Esophagus squamous epithelium (tissue), 5 donors: ENCODE results near the gene ILDR1. TPM values are rescaled to one million over a fixed set of nuclear protein-coding genes. Genes with fewer than 3 reads are reported as not detected.

ENCODE experiments used
- DNase-seq: peaks from one replicate; lab custom pipeline; 2025; lab: John Stamatoyannopoulos, UW
- H3K27ac ChIP-seq, 4 donors: fragments of 200-600 bp; sonication (generic); one replicate each; pipeline ENCODE4 v1.5.1; 2016 to 2019; ENCODE audit warnings: mild to moderate bottlenecking in 1 of 4
- H3K27me3 ChIP-seq, 4 donors: fragments of 200-600 bp; sonication (generic); 1 replicate in 3 of 4; 2 replicates in 1 of 4; pipeline versions ENCODE4 v1.5.1 to v1.6.0; 2017 to 2021; ENCODE audit warnings: antibody characterized with exemption in 1 of 4
- H3K36me3 ChIP-seq, 3 donors: fragments of 200-600 bp; sonication (generic); one replicate each; pipeline ENCODE4 v1.5.1; 2016 to 2019
- H3K4me1 ChIP-seq, 3 donors: fragments of 200-600 bp; sonication (generic); one replicate each; pipeline ENCODE4 v1.5.1; 2017 to 2019
- H3K4me3 ChIP-seq, 4 donors: fragments of 200-600 bp; sonication (generic); 1 replicate in 3 of 4; 2 replicates in 1 of 4; pipeline ENCODE4 v1.5.1; 2016 to 2019; ENCODE audit warnings: mild to moderate bottlenecking in 2 of 4, moderate library complexity in 1 of 4
- H3K9me3 ChIP-seq, 3 donors: fragments of 200-600 bp; sonication (generic); one replicate each; pipeline ENCODE4 v1.5.1; 2016 to 2019
- POLR2A ChIP-seq, 4 donors: fragments of 450-650 bp; IDR thresholded peaks; one replicate each; pipeline ENCODE4 v1.6.1; 2017; ENCODE audit warnings: antibody characterized with exemption in 4 of 4, mild to moderate bottlenecking in 4 of 4, moderate library complexity in 3 of 4
- WGBS, 2 donors: methylation state at CpG; one replicate each; pipeline ENCODE4 v1.1.5; 2018; 5-methylcytosine and 5-hydroxymethylcytosine counted together
- intact Hi-C: fragments of 100-400 bp; cut with DNase I; formaldehyde crosslinking; loops from one replicate; pipeline ENCODE4 v1.15.0; 2022
- total RNA-seq, 4 donors: library from RNA; depleted of rRNA; stranded (reverse); fragments of >200 nt; gene quantifications; one replicate each; pipeline ENCODE4 v1.1.0, GENCODE V29; 2016
- TF ChIP-seq, protein P1 (sequence below), 6 experiments: fragments of 450-650 bp in 4 of 6; fragments of 200-600 bp in 2 of 6; sonication (generic) in 2 of 6; IDR thresholded peaks; one replicate each; pipeline ENCODE4 v1.5.1; 2016 to 2019; ENCODE audit warnings: antibody characterized with exemption in 6 of 6, mild to moderate bottlenecking in 4 of 6, moderate library complexity in 4 of 6
- donor health status: DM: yes; HTN: yes; CAD: no.

The ILDR1 gene
- total RNA-seq, 4 donors from 2014 or later: 2.3 to 6.0 (median 3.6) TPM

DNA sequence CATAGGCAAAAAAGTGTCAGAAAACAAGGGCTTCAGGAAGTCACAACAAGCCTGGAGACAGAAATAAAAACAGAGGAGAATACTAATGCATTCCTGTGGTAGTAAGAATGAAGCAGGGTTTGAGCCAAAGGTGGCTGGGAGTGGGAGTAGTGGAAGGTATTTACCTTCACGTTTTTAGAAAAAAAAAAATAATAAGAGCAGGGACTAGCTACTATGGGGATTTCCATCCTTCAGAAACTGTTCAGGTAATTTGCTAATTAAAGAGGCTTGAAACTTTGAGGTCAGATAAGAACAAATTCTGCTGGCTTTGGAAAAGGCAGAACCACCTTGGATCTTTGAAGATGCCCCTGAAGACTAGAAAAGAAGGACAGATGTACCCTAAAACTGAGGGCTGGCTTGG lies 18.4 kb downstream of the ILDR1 start:
- WGBS, 2 donors: 5 to 6% methylated on average over 1 of the region's 1 CpG
- H3K9me3 ChIP-seq: no peaks in the 10 kb centered on the region
- TF ChIP-seq POLR2A (IDR thresholded peaks at IDR 0.05): no peak
- TF ChIP-seq, protein P1, sequence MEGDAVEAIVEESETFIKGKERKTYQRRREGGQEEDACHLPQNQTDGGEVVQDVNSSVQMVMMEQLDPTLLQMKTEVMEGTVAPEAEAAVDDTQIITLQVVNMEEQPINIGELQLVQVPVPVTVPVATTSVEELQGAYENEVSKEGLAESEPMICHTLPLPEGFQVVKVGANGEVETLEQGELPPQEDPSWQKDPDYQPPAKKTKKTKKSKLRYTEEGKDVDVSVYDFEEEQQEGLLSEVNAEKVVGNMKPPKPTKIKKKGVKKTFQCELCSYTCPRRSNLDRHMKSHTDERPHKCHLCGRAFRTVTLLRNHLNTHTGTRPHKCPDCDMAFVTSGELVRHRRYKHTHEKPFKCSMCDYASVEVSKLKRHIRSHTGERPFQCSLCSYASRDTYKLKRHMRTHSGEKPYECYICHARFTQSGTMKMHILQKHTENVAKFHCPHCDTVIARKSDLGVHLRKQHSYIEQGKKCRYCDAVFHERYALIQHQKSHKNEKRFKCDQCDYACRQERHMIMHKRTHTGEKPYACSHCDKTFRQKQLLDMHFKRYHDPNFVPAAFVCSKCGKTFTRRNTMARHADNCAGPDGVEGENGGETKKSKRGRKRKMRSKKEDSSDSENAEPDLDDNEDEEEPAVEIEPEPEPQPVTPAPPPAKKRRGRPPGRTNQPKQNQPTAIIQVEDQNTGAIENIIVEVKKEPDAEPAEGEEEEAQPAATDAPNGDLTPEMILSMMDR (IDR thresholded peaks at IDR 0.05): no peak
- H3K36me3 ChIP-seq: peaks cover 0 to 18% (median 0%) of the 10 kb centered on the region in 3 donors
- no peak overlapping the region for H3K27ac ChIP-seq
- H3K4me1 ChIP-seq: peaks cover 0 to 7% (median 5%) of the 10 kb centered on the region in 3 donors
- H3K4me3 ChIP-seq: no peak overlapping the region
- no peak for DNase-seq
- intact Hi-C loops: no loop called here
- no peaks in the 10 kb centered on the region for H3K27me3 ChIP-seq

DNA sequence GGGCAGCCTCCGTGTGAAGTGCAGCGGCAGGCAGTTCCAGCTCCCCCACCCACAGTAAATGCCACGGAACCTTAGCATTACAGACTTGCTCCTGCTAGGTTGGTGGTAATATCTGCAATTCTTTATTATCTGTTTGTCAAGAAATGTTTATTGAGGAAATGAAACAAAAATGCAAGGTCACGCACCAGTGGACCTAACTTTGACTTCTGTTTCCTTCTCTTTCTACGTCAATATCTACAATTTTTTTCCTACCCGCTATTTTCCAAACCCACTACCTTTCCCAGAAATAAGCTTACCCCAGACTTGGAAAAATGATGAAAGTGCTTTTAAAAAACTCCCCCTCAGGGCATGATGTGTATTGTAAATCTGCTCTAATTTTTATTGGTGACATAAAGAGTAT lies 18.9 kb downstream of the ILDR1 start:
- TF ChIP-seq, protein P1 (IDR thresholded peaks at IDR 0.05): no peak
- TF ChIP-seq POLR2A (IDR thresholded peaks at IDR 0.05): no peak
- Histone ChIP-seq H3K36me3 (peaks cover 0 to 18% (median 0%) of the 10 kb centered on the region in 3 donors), H3K9me3 (no peaks in the 10 kb centered on the region), H3K27me3 (no peaks in the 10 kb centered on the region), H3K4me3 (peak overlapping the region in 1 of 4 donors; percentile 11), H3K27ac (peak overlapping the region in 1 of 4 donors; percentile 50), H3K4me1 (peaks cover 0 to 7% (median 5%) of the 10 kb centered on the region in 3 donors)
- intact Hi-C loops: no loop called here
- DNase-seq: no peak
- WGBS, 2 donors: 57 to 64% methylated on average over 6 of the region's 6 CpGs

DNA sequence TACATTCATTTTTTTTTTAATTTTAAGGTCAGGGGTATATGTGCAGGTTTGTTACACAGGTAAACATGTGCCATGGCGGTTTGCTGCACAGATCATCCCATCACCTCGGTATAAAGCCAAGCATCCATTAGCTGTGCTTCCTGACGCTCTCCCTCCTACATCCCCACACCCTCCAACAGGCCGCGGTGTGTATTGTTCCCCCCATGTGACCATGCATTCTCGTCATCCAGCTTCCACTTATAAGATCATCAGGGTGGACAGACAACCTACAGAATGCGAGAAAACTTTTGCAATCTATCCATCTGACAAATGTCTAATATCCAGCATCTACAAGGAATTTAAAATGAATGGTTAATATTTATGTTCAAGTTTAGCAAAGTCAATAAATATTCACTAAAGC lies 19.4 kb downstream of the ILDR1 start:
- WGBS, 2 donors: 54 to 79% methylated on average over 2 to 7 of the region's 7 CpGs
- no peak overlapping the region for H3K4me3 ChIP-seq
- H3K9me3 ChIP-seq: no peaks in the 10 kb centered on the region
- DNase-seq: no peak
- peaks cover 0 to 12% (median 5%) of the 10 kb centered on the region in 3 donors for H3K4me1 ChIP-seq
- peaks cover 0 to 18% (median 0%) of the 10 kb centered on the region in 3 donors for H3K36me3 ChIP-seq
- TF ChIP-seq, protein P1 (IDR thresholded peaks at IDR 0.05): no peak
- no peak for TF ChIP-seq POLR2A (IDR thresholded peaks at IDR 0.05)
- peak overlapping the region in 1 of 4 donors; percentile 50 for H3K27ac ChIP-seq
- no peaks in the 10 kb centered on the region for H3K27me3 ChIP-seq
- intact Hi-C loops: no loop called here

DNA sequence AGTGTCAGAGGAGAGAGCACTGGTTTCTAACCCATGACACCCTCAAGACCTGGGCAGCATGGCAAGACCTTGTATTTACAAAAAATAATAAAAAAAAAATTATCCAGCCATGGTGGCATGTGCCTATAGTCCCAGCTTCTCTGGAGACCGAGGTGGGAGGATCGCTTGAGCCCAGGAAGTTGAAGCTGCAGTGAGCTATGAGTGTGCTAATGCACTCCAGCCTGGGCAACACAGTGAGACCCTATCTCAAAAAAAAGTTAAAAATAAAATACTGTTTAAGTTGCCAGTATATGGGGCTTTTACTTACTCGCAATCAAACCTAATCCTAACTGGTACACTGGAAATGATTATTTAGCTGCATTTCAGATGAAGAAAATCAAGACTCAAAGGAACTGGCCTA lies 20.2 kb downstream of the ILDR1 start:
- no peak overlapping the region for H3K27ac ChIP-seq
- H3K4me1 ChIP-seq: peaks cover 0 to 15% (median 5%) of the 10 kb centered on the region in 3 donors
- intact Hi-C loops: no loop called here
- no peaks in the 10 kb centered on the region for H3K27me3 ChIP-seq
- H3K9me3 ChIP-seq: no peaks in the 10 kb centered on the region
- no peak for DNase-seq
- WGBS, 2 donors: 90 to 93% methylated on average over 3 of the region's 3 CpGs
- H3K4me3 ChIP-seq: no peak overlapping the region
- TF ChIP-seq, protein P1 (IDR thresholded peaks at IDR 0.05): no peak
- H3K36me3 ChIP-seq: peaks cover 0 to 18% (median 0%) of the 10 kb centered on the region in 3 donors

DNA sequence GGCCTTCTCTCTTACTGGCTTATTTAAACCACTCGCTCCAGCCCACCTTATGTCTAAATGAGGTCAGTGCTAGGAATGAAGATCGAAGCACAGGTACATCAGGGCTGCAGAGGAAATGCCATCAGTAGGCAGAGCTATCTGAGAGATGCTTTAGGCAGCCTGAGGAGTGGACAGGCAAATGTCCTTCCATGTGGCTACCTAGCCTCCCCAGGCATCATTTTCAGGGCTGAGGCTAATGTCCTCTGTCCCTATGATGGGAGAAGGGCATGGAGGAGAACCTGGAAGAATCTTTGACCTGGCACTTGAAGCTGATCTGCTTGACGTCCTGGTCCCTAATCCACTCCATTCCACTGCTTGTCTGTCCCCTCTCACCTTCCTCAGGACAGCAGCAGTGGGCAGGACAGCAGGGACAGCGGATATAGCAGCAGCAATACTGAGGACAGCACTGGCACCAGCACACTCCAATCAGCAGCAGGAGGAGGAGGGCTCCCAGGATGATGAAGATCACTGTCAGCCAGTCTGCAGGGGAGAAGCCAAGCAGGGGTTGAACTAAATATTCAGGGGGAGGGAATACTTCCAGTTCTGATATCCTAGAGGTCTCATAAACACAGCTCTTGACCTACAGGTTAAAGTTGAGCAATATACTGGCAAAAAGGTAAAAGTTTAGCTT lies 21.0 kb downstream of the ILDR1 start:
- no peak overlapping the region for H3K4me3 ChIP-seq
- peaks cover 0 to 18% (median 0%) of the 10 kb centered on the region in 3 donors for H3K36me3 ChIP-seq
- H3K27me3 ChIP-seq: no peaks in the 10 kb centered on the region
- no peak for DNase-seq
- WGBS, 2 donors: 83 to 95% methylated on average over 2 to 4 of the region's 4 CpGs
- no peak overlapping the region for H3K27ac ChIP-seq
- peaks cover 0 to 17% (median 5%) of the 10 kb centered on the region in 3 donors for H3K4me1 ChIP-seq
- H3K9me3 ChIP-seq: no peaks in the 10 kb centered on the region
- intact Hi-C loops: no loop called here
- TF ChIP-seq, protein P1 (IDR thresholded peaks at IDR 0.05): no peak
- no peak for TF ChIP-seq POLR2A (IDR thresholded peaks at IDR 0.05)
